GM13977 (cell line): ENCODE measurements around the gene FADS2.

Experiments used
- DNase-seq: peaks from one replicate; pipeline ENCODE4 v3.0.0; 2012; ENCODE audit warnings: low spot score
- in situ Hi-C: fragments of 300-500 bp; cut with MboI; formaldehyde crosslinking; loops from one replicate; pipeline ENCODE4 v1.12.0; 2022; ENCODE audit warnings: low sequenced_read_pairs, low pct_unique_long_range_greater_than_20kb, mixed read lengths, inconsistent platforms; ENCODE audit not compliant: unreplicated experiment
- TF ChIP-seq, protein P1 (sequence below): IDR thresholded peaks from 2 replicates; pipeline ENCODE4 v1.5.1; 2012; ENCODE audit warnings: mild to moderate bottlenecking, control low read depth; ENCODE audit not compliant: insufficient read depth; ENCODE audit errors: extremely low read depth, missing control alignments

FADS2 gene

DNA sequence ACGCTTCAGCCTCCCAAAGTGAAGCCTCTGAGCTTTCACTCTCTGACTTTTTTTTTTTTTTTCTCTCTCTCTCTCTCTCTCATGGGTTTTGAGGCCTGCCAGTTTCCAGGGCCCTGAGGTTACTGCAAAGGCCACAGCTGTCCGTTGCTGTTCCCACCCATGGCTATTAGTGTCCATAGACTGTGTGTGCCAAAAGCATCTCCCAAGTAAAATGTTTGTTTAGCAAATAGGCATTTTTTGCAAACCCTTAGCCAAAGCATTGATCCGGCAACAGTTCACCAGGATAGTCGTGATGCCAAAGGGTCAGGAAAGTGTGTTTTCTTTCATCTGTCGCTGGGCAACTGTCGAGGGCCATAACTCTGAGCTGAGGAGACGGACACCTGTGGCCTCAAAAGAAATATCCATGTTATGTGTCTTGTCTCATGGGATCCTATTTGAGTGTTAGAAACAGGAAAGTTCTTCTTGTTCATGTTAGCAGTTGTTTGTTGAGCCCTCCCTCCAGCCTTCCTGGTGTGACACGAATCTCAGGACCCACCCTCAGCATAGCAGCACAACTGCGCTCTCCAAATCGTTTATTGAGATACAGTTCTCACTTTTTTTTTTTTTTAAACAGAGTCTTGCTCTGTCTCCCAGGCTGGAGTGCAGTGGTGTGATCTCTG, 18.4 kb downstream of the FADS2 start:
- no peak for DNase-seq
- TF ChIP-seq, protein P1, sequence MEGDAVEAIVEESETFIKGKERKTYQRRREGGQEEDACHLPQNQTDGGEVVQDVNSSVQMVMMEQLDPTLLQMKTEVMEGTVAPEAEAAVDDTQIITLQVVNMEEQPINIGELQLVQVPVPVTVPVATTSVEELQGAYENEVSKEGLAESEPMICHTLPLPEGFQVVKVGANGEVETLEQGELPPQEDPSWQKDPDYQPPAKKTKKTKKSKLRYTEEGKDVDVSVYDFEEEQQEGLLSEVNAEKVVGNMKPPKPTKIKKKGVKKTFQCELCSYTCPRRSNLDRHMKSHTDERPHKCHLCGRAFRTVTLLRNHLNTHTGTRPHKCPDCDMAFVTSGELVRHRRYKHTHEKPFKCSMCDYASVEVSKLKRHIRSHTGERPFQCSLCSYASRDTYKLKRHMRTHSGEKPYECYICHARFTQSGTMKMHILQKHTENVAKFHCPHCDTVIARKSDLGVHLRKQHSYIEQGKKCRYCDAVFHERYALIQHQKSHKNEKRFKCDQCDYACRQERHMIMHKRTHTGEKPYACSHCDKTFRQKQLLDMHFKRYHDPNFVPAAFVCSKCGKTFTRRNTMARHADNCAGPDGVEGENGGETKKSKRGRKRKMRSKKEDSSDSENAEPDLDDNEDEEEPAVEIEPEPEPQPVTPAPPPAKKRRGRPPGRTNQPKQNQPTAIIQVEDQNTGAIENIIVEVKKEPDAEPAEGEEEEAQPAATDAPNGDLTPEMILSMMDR: no peak
- in situ Hi-C loops: no loop called here

DNA sequence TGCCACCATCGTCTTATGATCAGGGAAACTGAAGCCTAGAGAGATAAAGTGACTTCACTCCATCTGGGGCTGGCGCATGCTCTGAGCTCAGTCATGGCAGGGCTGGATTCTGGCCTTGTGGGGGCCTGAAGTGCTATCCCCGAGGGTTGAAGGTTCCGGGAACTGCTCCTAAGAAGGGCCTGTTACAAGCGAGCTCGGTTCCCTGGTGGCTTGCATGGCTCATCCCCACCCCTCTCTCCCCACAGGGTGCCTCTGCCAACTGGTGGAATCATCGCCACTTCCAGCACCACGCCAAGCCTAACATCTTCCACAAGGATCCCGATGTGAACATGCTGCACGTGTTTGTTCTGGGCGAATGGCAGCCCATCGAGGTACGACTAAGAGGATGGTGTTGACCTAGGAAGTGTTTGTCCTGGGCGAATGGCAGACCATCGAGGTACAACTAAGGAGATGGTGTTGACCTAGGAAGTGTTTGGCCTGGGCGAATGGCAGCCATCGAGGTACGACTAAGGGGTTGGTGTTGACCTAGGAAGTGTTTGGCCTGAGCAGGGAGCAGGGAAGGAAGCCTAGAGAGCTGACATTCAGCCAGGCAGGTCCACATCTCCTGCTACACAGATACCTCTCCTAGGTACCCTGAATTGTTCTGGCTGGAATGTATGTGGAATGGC, 19.9 kb downstream of the FADS2 start:
- TF ChIP-seq, protein P1: no peak
- in situ Hi-C loops: no loop called here
- DNase-seq: no peak

DNA sequence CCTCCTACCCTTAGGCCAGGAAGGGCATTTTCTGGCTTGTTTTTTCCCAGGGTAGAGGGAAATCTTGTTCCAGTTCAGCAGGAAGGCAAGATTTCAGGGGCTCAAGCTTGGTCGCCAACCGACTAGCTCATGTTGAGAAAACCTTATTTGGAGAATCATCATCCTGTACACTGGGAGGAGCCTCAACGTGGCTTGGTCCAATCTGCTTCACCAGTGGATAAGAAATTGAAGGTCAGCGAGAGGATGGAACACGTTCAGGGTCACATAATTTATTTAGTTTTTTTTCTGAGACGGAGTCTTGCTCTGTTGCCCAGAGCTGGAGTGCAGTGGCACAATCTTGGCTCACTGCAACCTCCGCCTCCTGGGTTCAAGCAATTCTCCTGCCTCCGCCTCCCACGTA, 20.5 kb downstream of the FADS2 start:
- TF ChIP-seq, protein P1: no peak
- no peak for DNase-seq
- in situ Hi-C loops: no loop called here

DNA sequence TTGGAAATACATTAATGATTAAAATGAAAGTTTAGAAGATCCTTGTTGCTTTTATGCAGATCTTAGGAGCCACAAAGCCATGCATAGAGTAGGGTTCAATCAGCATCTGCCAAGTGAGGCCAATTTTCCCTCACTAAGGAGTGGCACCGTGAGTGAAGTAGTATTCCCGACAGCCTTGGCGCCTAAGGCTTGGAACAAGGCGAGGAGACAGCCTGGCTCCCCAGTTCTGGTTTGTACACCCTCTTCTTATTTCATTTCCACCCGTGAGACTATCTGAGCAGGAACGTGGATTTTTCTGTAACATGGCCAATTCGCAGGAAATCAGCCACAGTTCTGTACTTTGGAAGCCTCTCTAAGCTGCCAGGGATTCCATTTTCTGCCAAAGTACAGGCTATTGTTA, 22.6 kb downstream of the FADS2 start:
- DNase-seq: no peak
- TF ChIP-seq, protein P1: no peak
- in situ Hi-C loops: no loop called here

DNA sequence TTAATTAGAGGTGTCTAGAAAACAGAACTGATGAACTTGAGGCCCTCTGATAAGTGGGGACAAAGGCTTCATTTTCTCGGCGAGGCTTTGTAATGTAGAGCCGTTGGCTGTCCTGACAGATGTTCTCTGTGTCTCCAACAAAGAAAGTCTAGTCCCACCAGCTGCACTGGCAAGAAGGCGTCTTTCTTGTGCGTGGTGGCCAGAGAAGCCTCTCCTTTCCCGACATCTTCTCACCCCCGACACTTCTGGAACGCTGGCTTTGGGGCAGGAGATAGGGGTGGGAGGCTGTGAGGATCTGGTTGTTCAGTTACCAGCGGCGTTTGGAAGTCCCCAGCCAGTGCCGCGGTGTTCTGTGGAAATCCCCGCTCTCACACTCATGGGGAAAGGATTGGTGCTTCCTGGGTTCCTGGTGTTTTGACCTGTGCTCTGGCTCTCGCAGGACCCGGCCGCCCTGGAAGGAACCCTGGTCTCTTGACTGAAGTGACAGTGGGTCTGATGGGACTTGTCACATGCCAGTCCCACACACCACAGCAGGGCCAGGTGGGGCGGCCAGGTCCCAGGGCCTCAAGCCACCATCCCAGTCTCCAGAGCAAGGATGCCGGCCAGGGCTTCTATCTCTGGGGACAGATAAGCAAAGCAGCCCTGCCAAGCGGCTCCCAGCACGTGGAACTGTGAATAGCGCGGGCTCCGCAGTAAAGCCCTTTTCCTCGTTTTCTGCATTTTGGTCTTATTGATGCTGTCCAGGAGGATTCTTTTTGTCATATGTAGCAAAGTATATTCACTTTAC, 23.2 kb downstream of the FADS2 start:
- TF ChIP-seq, protein P1: no peak
- in situ Hi-C loops: no loop called here
- DNase-seq: no peak

DNA sequence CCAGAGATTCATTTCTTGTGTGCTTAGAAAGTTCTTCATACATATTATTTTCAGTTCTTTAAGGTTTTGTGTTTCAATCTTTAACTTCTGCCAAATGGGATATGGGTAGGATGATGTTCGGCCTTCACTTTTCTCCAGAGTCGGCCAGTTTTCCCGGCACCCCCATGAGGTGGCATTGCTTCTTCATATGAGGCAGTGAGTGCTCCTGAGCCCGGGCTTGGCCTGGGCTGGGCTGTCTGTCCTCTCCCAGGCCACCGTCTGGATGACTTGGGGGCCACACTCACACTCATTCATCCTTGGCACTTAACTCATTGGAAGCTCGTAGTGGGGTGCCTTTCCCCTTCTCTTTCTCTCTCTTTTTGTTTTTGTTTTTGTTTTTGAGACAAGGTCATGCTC, 23.8 kb downstream of the FADS2 start:
- TF ChIP-seq, protein P1: no peak
- DNase-seq: no peak
- in situ Hi-C loops: no loop called here
